SIG-M5 (cell line): ENCODE results near the gene CCL2.

Source experiments
- DNase-seq: peaks from one replicate; lab custom pipeline; 2025; lab: John Stamatoyannopoulos, UW

Gene CCL2

GRCh38 chr17:34241062-34241461 lies 14.0 kb upstream of the CCL2 start:
- no peak for DNase-seq

- DNase-seq = peak; percentile 44
These were observed 12.3 kb upstream of the CCL2 start for GRCh38 chr17:34242587-34243363.

- DNase-seq = no peak
These were observed 11.4 kb upstream of the CCL2 start for GRCh38 chr17:34243364-34244320.

- no peak for DNase-seq
These were observed 9.7 kb upstream of the CCL2 start for GRCh38 chr17:34245351-34245905.

GRCh38 chr17:34246446-34246845 lies 8.6 kb upstream of the CCL2 start:
- peak; percentile 38 for DNase-seq

- DNase-seq = no peak
These were observed 8.2 kb upstream of the CCL2 start for GRCh38 chr17:34246881-34247280.

GRCh38 chr17:34248511-34249024 lies 6.5 kb upstream of the CCL2 start:
- no peak for DNase-seq

- no peak for DNase-seq
These were observed 6.0 kb upstream of the CCL2 start for GRCh38 chr17:34249061-34249460.

GRCh38 chr17:34249478-34249877 lies 5.6 kb upstream of the CCL2 start:
- DNase-seq = no peak

- DNase-seq = no peak
These were observed 3.9 kb upstream of the CCL2 start for GRCh38 chr17:34251186-34251585.

- no peak for DNase-seq
These were observed 3.0 kb upstream of the CCL2 start for GRCh38 chr17:34252095-34252443.

- DNase-seq = no peak
These were observed 2.5 kb upstream of the CCL2 start for GRCh38 chr17:34252444-34253138.

- no peak for DNase-seq
These were observed 2.0 kb upstream of the CCL2 start for GRCh38 chr17:34253139-34253525.

GRCh38 chr17:34254146-34254545 lies 939 bp upstream of the CCL2 start:
- no peak for DNase-seq

GRCh38 chr17:34255381-34255732 lies 272 bp downstream of the CCL2 start:
- DNase-seq = no peak

- DNase-seq = no peak
These were observed 756 bp downstream of the CCL2 start for GRCh38 chr17:34255841-34256240.

GRCh38 chr17:34257299-34257985 lies 2.4 kb downstream of the CCL2 start:
- DNase-seq = no peak

GRCh38 chr17:34257986-34258326 lies 2.9 kb downstream of the CCL2 start:
- DNase-seq = no peak

GRCh38 chr17:34259146-34259545 lies 4.1 kb downstream of the CCL2 start:
- DNase-seq = no peak

GRCh38 chr17:34260861-34261260 lies 5.8 kb downstream of the CCL2 start:
- no peak for DNase-seq

GRCh38 chr17:34261568-34262337 lies 6.7 kb downstream of the CCL2 start:
- no peak for DNase-seq
